ENCODE measurements around the gene HIGD1B.
"Not testable (repeated sequence)": the region's sequence is repeated elsewhere in the genome, so short reads cannot be mapped to it uniquely, and the experiment has no call there.

HIGD1B gene

GRCh38 chr17:44847586-44847985 lies at the start of gene HIGD1B:
Gene HIGD1B (plus strand): TSS chr17:44847883. CDS start chr17:44848153, 270 bp downstream.
- DNase-seq, result no peak

GRCh38 chr17:44798356-44798755 lies 49.3 kb upstream of the HIGD1B start:
- DNase-seq, result no peak

GRCh38 chr17:44801880-44802279 lies 45.8 kb upstream of the HIGD1B start:
- no peak for DNase-seq

- DNase-seq, result no peak
These were observed 43.2 kb upstream of the HIGD1B start for GRCh38 chr17:44804302-44805089.

GRCh38 chr17:44807093-44807816 lies 40.4 kb upstream of the HIGD1B start:
- no peak for DNase-seq

GRCh38 chr17:44807817-44808155 lies 39.9 kb upstream of the HIGD1B start:
- no peak for DNase-seq

- DNase-seq, result no peak
These were observed 39.5 kb upstream of the HIGD1B start for GRCh38 chr17:44808156-44808555.

- DNase-seq, result not testable (repeated sequence)
These were observed 38.9 kb upstream of the HIGD1B start for GRCh38 chr17:44808656-44809388.

- no peak for DNase-seq
These were observed 35.4 kb upstream of the HIGD1B start for GRCh38 chr17:44812263-44812662.

- DNase-seq, result not testable (repeated sequence)
These were observed 29.2 kb upstream of the HIGD1B start for GRCh38 chr17:44818508-44818907.

- DNase-seq, result no peak
These were observed 27.0 kb upstream of the HIGD1B start for GRCh38 chr17:44820631-44821212.

- DNase-seq, result not testable (repeated sequence)
These were observed 22.4 kb upstream of the HIGD1B start for GRCh38 chr17:44825236-44825635.

GRCh38 chr17:44826123-44826790 lies 21.4 kb upstream of the HIGD1B start:
- DNase-seq, result no peak

- no peak for DNase-seq
These were observed 19.8 kb upstream of the HIGD1B start for GRCh38 chr17:44827863-44828262.

GRCh38 chr17:44828919-44829522 lies 18.7 kb upstream of the HIGD1B start:
- DNase-seq, result no peak

GRCh38 chr17:44829523-44830358 lies 17.9 kb upstream of the HIGD1B start, which contains the start of gene GJC1:
Gene GJC1 (minus strand): TSS chr17:44830287. CDS start chr17:44805817, 24,470 bp downstream.
- DNase-seq, result no peak

GRCh38 chr17:44830359-44831288 lies 17.1 kb upstream of the HIGD1B start:
- DNase-seq, result no peak

- no peak for DNase-seq
These were observed 16.3 kb upstream of the HIGD1B start for GRCh38 chr17:44831371-44831770.

GRCh38 chr17:44832805-44833204 lies 14.9 kb upstream of the HIGD1B start:
- DNase-seq, result no peak

- no peak for DNase-seq
These were observed 10.5 kb upstream of the HIGD1B start for GRCh38 chr17:44837196-44837595.

Measured in CD4-positive, alpha-beta T cell treated with Interleukin-4 for 4 hours (primary cell).